Stomach (tissue), 9 donors: ENCODE measurements around the gene MLNR. TPM values are rescaled to one million over a fixed set of nuclear protein-coding genes. Genes with fewer than 3 reads are reported as not detected.
A peak's percentile ranks its signal among the peaks of the same experiment; 100 is the strongest.

ENCODE experiments used
- DNase-seq, 2 donors: peaks; one replicate each; pipeline versions ENCODE4 v3.0.0 to v3.0.0-alpha.2; 2013 to 2019
- H3K27ac ChIP-seq, 5 donors: fragments of 200-600 bp in 4 of 5; sonication (generic) in 4 of 5; one replicate each; pipeline ENCODE4 v1.5.1; 2013 to 2019; ENCODE audit warnings: mild to moderate bottlenecking in 1 of 5, moderate library complexity in 1 of 5
- H3K27me3 ChIP-seq, 3 donors: fragments of 200-600 bp; sonication (generic); one replicate each; pipeline ENCODE4 v1.5.1; 2017 to 2019; ENCODE audit warnings: mixed run types in 1 of 3
- H3K36me3 ChIP-seq, 4 donors: fragments of 200-600 bp; sonication (generic); 1 replicate in 3 of 4; 2 replicates in 1 of 4; pipeline ENCODE4 v1.5.1; 2016 to 2019
- H3K4me1 ChIP-seq, 4 donors: fragments of 200-600 bp; sonication (generic); one replicate each; pipeline ENCODE4 v1.5.1; 2016 to 2019
- H3K4me3 ChIP-seq, 4 donors: fragments of 200-600 bp; sonication (generic) in 3 of 4; one replicate each; pipeline ENCODE4 v1.5.1; 2016 to 2019; ENCODE audit warnings: mild to moderate bottlenecking in 1 of 4
- H3K9me3 ChIP-seq, 4 donors: fragments of 200-600 bp; sonication (generic); one replicate each; pipeline ENCODE4 v1.5.1; 2016 to 2019
- EP300 ChIP-seq: sonication (generic); formaldehyde crosslinking; IDR thresholded peaks from one replicate; pipeline ENCODE4 v1.6.1; 2017; ENCODE audit warnings: antibody characterized with exemption
- POLR2A ChIP-seq, 4 donors: fragments of 450-650 bp; IDR thresholded peaks; one replicate each; pipeline ENCODE4 v1.6.1; 2016; ENCODE audit warnings: antibody characterized with exemption in 4 of 4, control low read depth in 2 of 4, mild to moderate bottlenecking in 1 of 4, moderate library complexity in 1 of 4
- POLR2AphosphoS5 ChIP-seq, 3 donors: sonication (generic); formaldehyde crosslinking; IDR thresholded peaks; one replicate each; pipeline ENCODE4 v1.6.1; 2016; ENCODE audit warnings: antibody characterized with exemption in 3 of 3
- WGBS, 5 donors: extraction: QIAGEN DNeasy Blood & Tissue Kit in 3 of 5; methylation state at CpG; one replicate each; pipeline versions ENCODE4 v1.1.5 to v1.1.7; 2013 to 2018; 5-methylcytosine and 5-hydroxymethylcytosine counted together
- intact Hi-C: fragments of 100-400 bp; cut with DNase I; formaldehyde crosslinking; loops from one replicate; pipeline ENCODE4 v1.15.1; 2023; ENCODE audit warnings: low total_unique reads
- polyA plus RNA-seq, 3 donors: library from polyadenylated mRNA; stranded (reverse); fragments of 200-250 nt; gene quantifications; one replicate each; pipeline ENCODE4 v1.2.3, GENCODE V29; 2013
- total RNA-seq, 5 donors: library from RNA; depleted of rRNA; stranded (reverse); fragments of >200 nt; gene quantifications; one replicate each; pipeline versions ENCODE4 v1.1.0 to v1.2.3, GENCODE V29; 2014 to 2016
- TF ChIP-seq, protein P1 (sequence below), 7 experiments: fragments of 450-650 bp in 4 of 7; fragments of 200-600 bp in 3 of 7; sonication (generic) in 3 of 7; IDR thresholded peaks; one replicate each; pipeline ENCODE4 v1.5.1; 2016 to 2019; ENCODE audit warnings: antibody characterized with exemption in 7 of 7, control low read depth in 2 of 7, mild to moderate bottlenecking in 1 of 7
- donor health status: healthy with polysubstance abuse.
- donor health status: Bipolar disorder and iron deficiency.
- donor health status: healthy.

Gene MLNR
- total and polyA plus RNA-seq, 8 donors, result 0.08 to 2.4 (median 1.8) TPM; not detected in 5

DNA sequence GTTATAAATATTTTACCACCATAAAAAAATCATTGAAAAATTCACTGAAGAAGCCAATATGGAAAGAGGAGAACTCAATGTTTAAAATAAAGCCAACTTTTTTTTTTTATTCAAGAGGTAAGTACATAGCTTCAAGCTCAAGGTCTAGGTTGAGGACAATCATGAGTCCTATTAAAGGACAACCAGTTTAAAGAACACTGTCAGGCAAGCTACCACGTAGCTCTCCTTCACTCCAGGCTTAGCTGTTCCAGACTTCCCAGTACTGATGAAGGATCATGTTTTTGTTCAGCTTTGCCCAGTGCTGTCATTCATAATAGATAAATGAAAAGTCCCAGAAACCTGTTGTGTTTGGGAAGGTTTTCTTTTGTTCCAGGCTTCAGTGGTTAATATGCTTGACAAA lies 10.0 kb upstream of the MLNR start:
- Histone ChIP-seq H3K27ac (no peak overlapping the region), H3K9me3 (no peaks in the 10 kb centered on the region), H3K4me1 (peaks cover 0 to 8% (median 0%) of the 10 kb centered on the region in 4 donors), H3K36me3 (peaks cover 13 to 50% (median 48%) of the 10 kb centered on the region in 4 donors), H3K4me3 (no peak overlapping the region), H3K27me3 (no peaks in the 10 kb centered on the region)
- intact Hi-C loops, result no loop called here
- no peak for DNase-seq
- WGBS, 5 donors, result 86 to 100% (median 88%) methylated on average over 1 of the region's 1 CpG
- TF ChIP-seq POLR2A (IDR thresholded peaks at IDR 0.05) (no peak), EP300 (no peak), POLR2AphosphoS5 (IDR thresholded peaks at IDR 0.05) (no peak)
- TF ChIP-seq, protein P1, sequence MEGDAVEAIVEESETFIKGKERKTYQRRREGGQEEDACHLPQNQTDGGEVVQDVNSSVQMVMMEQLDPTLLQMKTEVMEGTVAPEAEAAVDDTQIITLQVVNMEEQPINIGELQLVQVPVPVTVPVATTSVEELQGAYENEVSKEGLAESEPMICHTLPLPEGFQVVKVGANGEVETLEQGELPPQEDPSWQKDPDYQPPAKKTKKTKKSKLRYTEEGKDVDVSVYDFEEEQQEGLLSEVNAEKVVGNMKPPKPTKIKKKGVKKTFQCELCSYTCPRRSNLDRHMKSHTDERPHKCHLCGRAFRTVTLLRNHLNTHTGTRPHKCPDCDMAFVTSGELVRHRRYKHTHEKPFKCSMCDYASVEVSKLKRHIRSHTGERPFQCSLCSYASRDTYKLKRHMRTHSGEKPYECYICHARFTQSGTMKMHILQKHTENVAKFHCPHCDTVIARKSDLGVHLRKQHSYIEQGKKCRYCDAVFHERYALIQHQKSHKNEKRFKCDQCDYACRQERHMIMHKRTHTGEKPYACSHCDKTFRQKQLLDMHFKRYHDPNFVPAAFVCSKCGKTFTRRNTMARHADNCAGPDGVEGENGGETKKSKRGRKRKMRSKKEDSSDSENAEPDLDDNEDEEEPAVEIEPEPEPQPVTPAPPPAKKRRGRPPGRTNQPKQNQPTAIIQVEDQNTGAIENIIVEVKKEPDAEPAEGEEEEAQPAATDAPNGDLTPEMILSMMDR (IDR thresholded peaks at IDR 0.05), result no peak

DNA sequence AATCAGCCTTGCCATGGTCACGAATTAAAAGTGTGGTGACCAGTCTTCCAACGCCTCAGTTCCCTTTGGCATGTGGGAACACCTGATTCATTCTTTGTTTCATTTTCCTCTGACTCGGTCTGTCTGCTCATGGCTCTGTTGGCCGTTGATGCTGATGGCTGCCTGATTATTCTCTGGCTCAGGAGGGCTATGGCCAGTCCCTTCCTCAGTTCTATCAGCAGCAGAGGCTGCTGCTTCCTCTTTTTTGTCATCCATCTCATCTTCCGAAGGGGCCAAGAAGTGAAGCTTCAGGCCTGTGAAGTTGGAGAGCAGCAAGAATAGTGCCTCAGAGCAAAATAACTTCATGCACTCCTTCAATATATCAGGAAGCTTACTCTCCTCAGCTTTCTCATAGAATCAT lies 9.5 kb upstream of the MLNR start:
- Histone ChIP-seq H3K4me3 (no peak overlapping the region), H3K4me1 (peaks cover 0 to 10% (median 0%) of the 10 kb centered on the region in 4 donors), H3K36me3 (peaks cover 13 to 44% (median 42%) of the 10 kb centered on the region in 4 donors), H3K27ac (no peak overlapping the region), H3K9me3 (no peaks in the 10 kb centered on the region), H3K27me3 (no peaks in the 10 kb centered on the region)
- WGBS, 5 donors, result 93 to 96% (median 94%) methylated on average over 5 of the region's 5 CpGs
- intact Hi-C loops, result no loop called here
- no peak for DNase-seq
- TF ChIP-seq, protein P1 (IDR thresholded peaks at IDR 0.05), result no peak
- TF ChIP-seq POLR2AphosphoS5 (IDR thresholded peaks at IDR 0.05) (no peak), EP300 (no peak), POLR2A (IDR thresholded peaks at IDR 0.05) (no peak)

DNA sequence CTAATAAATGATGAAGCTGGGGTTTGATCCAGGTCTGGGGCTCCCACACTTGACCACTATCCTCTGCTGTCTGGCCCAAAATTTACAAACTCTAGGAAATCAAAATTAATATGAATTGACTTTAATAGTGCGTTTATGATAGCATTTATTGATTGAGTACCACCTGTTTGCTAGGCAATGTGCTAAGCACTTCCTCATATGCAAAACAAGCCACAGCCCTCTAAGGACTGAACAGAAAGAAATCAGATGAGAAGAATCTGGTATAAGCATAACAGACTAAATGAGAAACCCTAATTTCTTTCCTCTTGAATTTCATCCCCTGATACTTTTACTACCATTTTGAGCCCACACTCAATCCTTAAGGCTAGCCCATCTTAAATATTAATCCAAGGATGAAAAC lies 6.6 kb upstream of the MLNR start:
- WGBS, 5 donors, result 55 to 76% (median 57%) methylated on average over 1 of the region's 1 CpG
- Histone ChIP-seq H3K36me3 (peaks cover 1 to 16% (median 14%) of the 10 kb centered on the region in 4 donors), H3K4me1 (peaks cover 0 to 29% (median 4%) of the 10 kb centered on the region in 4 donors), H3K4me3 (no peak overlapping the region), H3K27ac (no peak overlapping the region), H3K9me3 (no peaks in the 10 kb centered on the region), H3K27me3 (peaks cover 0 to 9% (median 3%) of the 10 kb centered on the region in 3 donors)
- DNase-seq, result no peak
- intact Hi-C loops, result no loop called here
- TF ChIP-seq, protein P1 (IDR thresholded peaks at IDR 0.05), result no peak
- no peak for TF ChIP-seq EP300
- TF ChIP-seq POLR2AphosphoS5 (IDR thresholded peaks at IDR 0.05), result no peak
- no peak for TF ChIP-seq POLR2A (IDR thresholded peaks at IDR 0.05)

DNA sequence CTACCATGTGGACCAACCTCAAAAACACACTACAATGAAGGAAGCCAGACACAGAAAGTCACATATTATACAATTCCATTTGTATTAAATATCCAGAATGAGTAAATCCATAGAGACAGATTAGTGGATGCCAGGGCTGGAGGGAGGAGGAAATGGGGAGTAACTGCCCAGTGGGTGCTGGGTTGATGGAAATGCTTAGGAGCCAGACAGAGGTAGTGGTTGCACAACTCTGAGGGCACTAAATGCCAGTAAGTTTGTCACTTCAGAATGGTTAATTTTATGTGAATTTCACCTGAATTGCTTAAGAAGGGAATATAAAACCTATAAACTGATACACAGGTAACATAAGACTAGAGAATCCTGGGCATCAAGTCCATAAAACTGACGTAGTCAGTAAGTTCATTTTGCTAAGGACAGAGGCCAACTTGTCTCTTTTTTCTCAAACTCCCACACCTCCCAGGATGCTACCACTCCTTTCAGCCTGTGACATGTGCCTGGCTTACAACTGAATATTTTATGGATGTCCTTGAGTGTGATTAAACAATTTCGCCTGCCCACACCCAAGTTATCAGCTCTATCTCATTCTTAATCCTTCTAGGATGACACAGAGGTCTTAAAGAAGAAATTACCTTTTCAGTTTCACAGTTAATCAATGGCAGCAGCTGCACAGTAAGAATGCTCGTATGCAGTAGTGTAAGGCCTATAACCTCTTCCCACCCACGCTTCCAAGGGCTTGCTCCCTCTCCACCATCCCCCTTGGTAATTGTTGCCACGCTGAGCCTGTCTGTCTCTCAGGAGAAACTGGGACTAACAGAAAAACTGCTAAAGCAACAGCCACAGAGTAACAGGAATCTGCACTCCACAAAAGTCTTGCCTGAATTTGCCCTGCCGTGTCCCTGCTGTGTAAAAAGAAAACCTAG lies 5.9 kb upstream of the MLNR start:
- peaks cover 0 to 16% (median 8%) of the 10 kb centered on the region in 3 donors for H3K27me3 ChIP-seq
- 70 to 78% (median 71%) methylated on average over 6 of the region's 6 CpGs for WGBS, 5 donors
- H3K36me3 ChIP-seq, result peaks cover 0 to 13% (median 9%) of the 10 kb centered on the region in 4 donors
- no peak overlapping the region for H3K4me3 ChIP-seq
- peaks cover 0 to 30% (median 6%) of the 10 kb centered on the region in 4 donors for H3K4me1 ChIP-seq
- peak overlapping the region in 1 of 5 donors; percentile 47 for H3K27ac ChIP-seq
- DNase-seq, result no peak
- TF ChIP-seq, protein P1 (IDR thresholded peaks at IDR 0.05), result no peak
- TF ChIP-seq EP300 (no peak), POLR2A (IDR thresholded peaks at IDR 0.05) (no peak), POLR2AphosphoS5 (IDR thresholded peaks at IDR 0.05) (no peak)
- intact Hi-C loops, result no loop called here
- no peaks in the 10 kb centered on the region for H3K9me3 ChIP-seq
